HG02885 (cell line): ENCODE results near the gene SPIN2A.
"Not testable (repeated sequence)": the region's sequence is repeated elsewhere in the genome, so short reads cannot be mapped to it uniquely, and the experiment has no call there.

Experiments
- ATAC-seq: cut with Tn5 transposase; IDR thresholded peaks from one replicate; pipeline ENCODE4 v1.9.1; 2021; ENCODE audit warnings: mild to moderate bottlenecking; ENCODE audit not compliant: unreplicated experiment, poor library complexity

SPIN2A gene

GRCh38 chrX:57137073-57137472 lies at the start of gene SPIN2A:
SPIN2A (minus strand) TSS chrX:57137397; CDS start chrX:57136597, 800 bp downstream.
- ATAC-seq, result not testable (repeated sequence)

GRCh38 chrX:57178605-57179004 lies 41.4 kb upstream of the SPIN2A start:
- no peak for ATAC-seq

- no peak for ATAC-seq
These were observed 39.9 kb upstream of the SPIN2A start for GRCh38 chrX:57177070-57177469.

GRCh38 chrX:57172544-57172943 lies 35.3 kb upstream of the SPIN2A start:
- ATAC-seq, result no peak

GRCh38 chrX:57156397-57157049 lies 19.3 kb upstream of the SPIN2A start:
- ATAC-seq, result no peak

GRCh38 chrX:57155171-57155570 lies 18.0 kb upstream of the SPIN2A start:
- ATAC-seq, result no peak

GRCh38 chrX:57152222-57152621 lies 15.0 kb upstream of the SPIN2A start:
- not testable (repeated sequence) for ATAC-seq

- no peak for ATAC-seq
These were observed 1.5 kb upstream of the SPIN2A start for GRCh38 chrX:57138674-57139073.

- ATAC-seq, result no peak
These were observed 304 bp upstream of the SPIN2A start for GRCh38 chrX:57137501-57137900.

GRCh38 chrX:57136589-57136988 lies 608 bp downstream of the SPIN2A start:
- not testable (repeated sequence) for ATAC-seq

GRCh38 chrX:57135287-57135686 lies 1.9 kb downstream of the SPIN2A start:
- ATAC-seq, result no peak

- ATAC-seq, result no peak
These were observed 2.5 kb downstream of the SPIN2A start for GRCh38 chrX:57134702-57135101.

GRCh38 chrX:57133706-57134105 lies 3.5 kb downstream of the SPIN2A start:
- no peak for ATAC-seq

- ATAC-seq, result not testable (repeated sequence)
These were observed 3.9 kb downstream of the SPIN2A start for GRCh38 chrX:57133284-57133683.

GRCh38 chrX:57132046-57132445 lies 5.2 kb downstream of the SPIN2A start:
- ATAC-seq, result no peak

GRCh38 chrX:57121816-57122215 lies 15.4 kb downstream of the SPIN2A start:
- no peak for ATAC-seq

- peak; percentile 100 for ATAC-seq
These were observed 15.9 kb downstream of the SPIN2A start, which contains the start of gene SPIN2B for GRCh38 chrX:57121162-57121755. SPIN2B (minus strand) TSS chrX:57121548.

- ATAC-seq, result not testable (repeated sequence)
These were observed 16.5 kb downstream of the SPIN2A start for GRCh38 chrX:57120619-57121161.

- ATAC-seq, result no peak
These were observed 17.8 kb downstream of the SPIN2A start for GRCh38 chrX:57119416-57119815.

GRCh38 chrX:57117566-57117965 lies 19.6 kb downstream of the SPIN2A start:
- not testable (repeated sequence) for ATAC-seq

GRCh38 chrX:57104921-57105398 lies 32.2 kb downstream of the SPIN2A start:
- ATAC-seq, result no peak

- no peak for ATAC-seq
These were observed 32.8 kb downstream of the SPIN2A start for GRCh38 chrX:57104406-57104805.
